22Rv1 (cell line): ENCODE results near the gene IKZF3.

Experiments
- ZFX ChIP-seq: fragments of 450-650 bp; IDR thresholded peaks from 2 replicates; pipeline ENCODE4 v1.6.1; 2017; ENCODE audit warnings: antibody characterized with exemption, borderline replicate concordance
- TF ChIP-seq, protein P1 (sequence below): fragments of 450-650 bp; IDR thresholded peaks from 2 replicates; pipeline ENCODE4 v1.5.1; 2017; ENCODE audit warnings: mild to moderate bottlenecking

DNA sequence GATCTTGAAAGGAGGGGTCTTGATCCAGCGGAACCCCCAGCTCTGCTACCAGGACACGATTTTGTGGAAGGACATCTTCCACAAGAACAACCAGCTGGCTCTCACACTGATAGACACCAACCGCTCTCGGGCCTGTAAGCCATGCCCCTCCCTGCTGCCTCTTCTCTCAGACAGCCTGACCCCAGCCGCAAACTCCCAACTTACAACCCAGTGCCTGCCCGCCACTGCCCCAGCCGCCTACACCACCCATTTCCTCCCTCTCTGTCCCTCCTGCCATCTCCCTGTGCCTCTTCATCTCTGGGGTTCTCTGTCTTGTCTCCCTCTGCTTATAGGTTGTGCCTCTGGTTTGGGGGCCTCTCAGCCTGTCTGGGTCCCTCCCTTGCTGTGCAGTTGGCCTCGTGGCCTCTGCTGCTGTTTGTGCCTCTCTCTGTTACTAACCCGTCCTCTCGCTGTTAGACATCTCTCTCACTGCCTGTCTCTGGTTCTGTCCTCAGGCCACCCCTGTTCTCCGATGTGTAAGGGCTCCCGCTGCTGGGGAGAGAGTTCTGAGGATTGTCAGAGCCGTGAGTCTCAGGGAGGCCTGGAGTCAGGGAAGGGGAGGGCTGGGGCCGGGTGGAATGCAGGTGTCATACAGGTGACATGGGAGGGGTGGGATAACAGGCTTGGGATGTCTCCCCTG is 154.7 kb downstream of the IKZF3 start:
- TF ChIP-seq, protein P1, sequence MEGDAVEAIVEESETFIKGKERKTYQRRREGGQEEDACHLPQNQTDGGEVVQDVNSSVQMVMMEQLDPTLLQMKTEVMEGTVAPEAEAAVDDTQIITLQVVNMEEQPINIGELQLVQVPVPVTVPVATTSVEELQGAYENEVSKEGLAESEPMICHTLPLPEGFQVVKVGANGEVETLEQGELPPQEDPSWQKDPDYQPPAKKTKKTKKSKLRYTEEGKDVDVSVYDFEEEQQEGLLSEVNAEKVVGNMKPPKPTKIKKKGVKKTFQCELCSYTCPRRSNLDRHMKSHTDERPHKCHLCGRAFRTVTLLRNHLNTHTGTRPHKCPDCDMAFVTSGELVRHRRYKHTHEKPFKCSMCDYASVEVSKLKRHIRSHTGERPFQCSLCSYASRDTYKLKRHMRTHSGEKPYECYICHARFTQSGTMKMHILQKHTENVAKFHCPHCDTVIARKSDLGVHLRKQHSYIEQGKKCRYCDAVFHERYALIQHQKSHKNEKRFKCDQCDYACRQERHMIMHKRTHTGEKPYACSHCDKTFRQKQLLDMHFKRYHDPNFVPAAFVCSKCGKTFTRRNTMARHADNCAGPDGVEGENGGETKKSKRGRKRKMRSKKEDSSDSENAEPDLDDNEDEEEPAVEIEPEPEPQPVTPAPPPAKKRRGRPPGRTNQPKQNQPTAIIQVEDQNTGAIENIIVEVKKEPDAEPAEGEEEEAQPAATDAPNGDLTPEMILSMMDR, result no peak
- no peak for TF ChIP-seq ZFX
